Measurements from ENCODE around the gene CNR2. TPM values are rescaled to one million over a fixed set of nuclear protein-coding genes. Genes with fewer than 3 reads are reported as not detected.

The CNR2 gene
- total RNA-seq, 1 experiment from 2014 or later = not detected

- Mint-ChIP-seq H3K4me3 (no peak overlapping the region; a peak in 1 of 5 replicates), H3K27me3 (ENCODE audit: low read depth) (peaks cover 71% of the 10 kb centered on the region), H3K27ac (no peak overlapping the region), H3K9me3 (no peaks in the 10 kb centered on the region), H3K36me3 (ENCODE audit: insufficient read depth in 1 of 3, low read depth in 3 of 3) (no peaks in the 10 kb centered on the region), H3K4me1 (peaks cover 22 to 31% of the 10 kb centered on the region in 2 experiments)
- Histone ChIP-seq H2BK12ac (ENCODE audit: insufficient read length, low read depth, low read length) (no peak overlapping the region), H3T11ph (ENCODE audit: low read length) (no peak overlapping the region), H3K27me3 (ENCODE audit: insufficient read depth, low read length) (peaks cover 8% of the 10 kb centered on the region; the same call in 1 of the 2 replicates), H4K91ac (ENCODE audit: insufficient read length, low read depth, low read length) (no peak overlapping the region), H3K79me2 (ENCODE audit: insufficient read depth, low read length) (no peaks in the 10 kb centered on the region), H3K4me1 (ENCODE audit: insufficient read depth, low read length) (peaks cover 6% of the 10 kb centered on the region; the same call in 1 of the 2 replicates), H3K9me3 (ENCODE audit: control insufficient read depth, low read depth, low read length) (no peaks in the 10 kb centered on the region), H3K23ac (ENCODE audit: insufficient read length, low read depth, low read length) (no peak overlapping the region), H4K8ac (replicated peaks; ENCODE audit: insufficient read length, low read depth, low read length) (no peak overlapping the region), H3K18ac (ENCODE audit: insufficient read length, low read depth, low read length) (no peak overlapping the region), H2BK20ac (ENCODE audit: low read depth, low read length, poor library complexity, severe bottlenecking) (no peak overlapping the region), H2BK15ac (ENCODE audit: low read depth, low read length) (no peak overlapping the region), H3K27ac (ENCODE audit: insufficient read length, low read depth, low read length) (no peak overlapping the region), H2AK5ac (ENCODE audit: insufficient read length, low read length) (no peak overlapping the region), H3K4me2 (ENCODE audit: insufficient read depth, insufficient read length, low read length) (no peak overlapping the region), H2AFZ (ENCODE audit: low read length) (no peak overlapping the region), H3K14ac (ENCODE audit: insufficient read depth, low read length) (no peak overlapping the region), H3K4ac (ENCODE audit: low read depth, low read length) (no peak overlapping the region), H3K23me2 (ENCODE audit: insufficient read length, low read depth, low read length, poor library complexity, severe bottlenecking) (peaks cover 8% of the 10 kb centered on the region), H3K79me1 (ENCODE audit: insufficient read depth, low read depth, low read length, poor library complexity, severe bottlenecking) (no peaks in the 10 kb centered on the region), H3K56ac (ENCODE audit: insufficient read length, low read depth, low read length) (no peak overlapping the region), H4K5ac (ENCODE audit: insufficient read length, low read depth, low read length) (no peak overlapping the region), H2BK5ac (ENCODE audit: insufficient read length, low read length) (no peak overlapping the region), H3K9ac (ENCODE audit: extremely low read depth, insufficient read length, low read length) (no peak overlapping the region), H4K20me1 (ENCODE audit: control insufficient read depth, insufficient read depth, insufficient read length) (no peaks in the 10 kb centered on the region), H2BK120ac (ENCODE audit: low read depth, low read length, poor library complexity, severe bottlenecking) (no peak overlapping the region)
- DNase-seq = no peak
- no peak for TF ChIP-seq CTCF (conservative IDR thresholded peaks at IDR 0.05)
- WGBS (ENCODE audit: extremely low coverage, insufficient read length, low lambda C conversion rate) = no CpG with 5 or more reads among the region's 10 CpGs
Observed at GRCh38 chr1:23904748-23905357, 8.3 kb downstream of the CNR2 start.
